Astrocyte of the spinal cord (primary cell): Measurements from ENCODE around the gene EFNA1.
"Not testable (repeated sequence)": the region's sequence is repeated elsewhere in the genome, so short reads cannot be mapped to it uniquely, and the experiment has no call there.

Source experiments
- DNase-seq: peaks from one replicate; pipeline ENCODE4 v3.0.0; 2011; ENCODE audit warnings: low read depth, low spot score
- H3K4me3 ChIP-seq: 2 replicates; pipeline ENCODE4 v1.5.1; 2011; ENCODE audit warnings: low read depth, mild to moderate bottlenecking, low read length, moderate library complexity
- in situ Hi-C: cut with HindIII; loops from 2 replicates; pipeline ENCODE4 v1.10.0; 2017; ENCODE audit warnings: low sequenced_read_pairs
- TF ChIP-seq, protein P1 (sequence below): IDR thresholded peaks from 2 replicates; pipeline ENCODE4 v1.5.1; 2012; ENCODE audit warnings: low read depth, mild to moderate bottlenecking, low read length, inconsistent platforms

The EFNA1 gene

DNA sequence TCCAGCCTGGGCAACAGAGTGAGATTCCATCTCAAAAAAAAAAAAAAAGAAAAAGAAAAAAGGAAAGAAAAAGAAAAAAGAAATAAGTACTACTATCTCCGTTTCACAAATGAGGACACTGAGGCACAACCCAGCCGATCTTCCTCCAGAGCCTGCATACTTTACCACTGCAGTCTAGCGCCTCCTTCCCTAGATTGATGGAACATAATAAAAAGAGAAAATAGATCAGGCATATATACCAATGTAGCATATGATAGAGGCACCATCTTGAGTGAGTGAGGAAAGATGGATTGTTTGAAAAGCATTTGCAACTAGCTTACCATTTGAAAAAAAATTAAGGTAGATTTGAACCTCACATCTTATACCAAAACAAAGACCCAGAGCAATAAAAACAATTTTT is 17.8 kb downstream of the EFNA1 start:
- H3K4me3 ChIP-seq: no peak overlapping the region
- in situ Hi-C loops: no loop called here
- DNase-seq: no peak
- TF ChIP-seq, protein P1, sequence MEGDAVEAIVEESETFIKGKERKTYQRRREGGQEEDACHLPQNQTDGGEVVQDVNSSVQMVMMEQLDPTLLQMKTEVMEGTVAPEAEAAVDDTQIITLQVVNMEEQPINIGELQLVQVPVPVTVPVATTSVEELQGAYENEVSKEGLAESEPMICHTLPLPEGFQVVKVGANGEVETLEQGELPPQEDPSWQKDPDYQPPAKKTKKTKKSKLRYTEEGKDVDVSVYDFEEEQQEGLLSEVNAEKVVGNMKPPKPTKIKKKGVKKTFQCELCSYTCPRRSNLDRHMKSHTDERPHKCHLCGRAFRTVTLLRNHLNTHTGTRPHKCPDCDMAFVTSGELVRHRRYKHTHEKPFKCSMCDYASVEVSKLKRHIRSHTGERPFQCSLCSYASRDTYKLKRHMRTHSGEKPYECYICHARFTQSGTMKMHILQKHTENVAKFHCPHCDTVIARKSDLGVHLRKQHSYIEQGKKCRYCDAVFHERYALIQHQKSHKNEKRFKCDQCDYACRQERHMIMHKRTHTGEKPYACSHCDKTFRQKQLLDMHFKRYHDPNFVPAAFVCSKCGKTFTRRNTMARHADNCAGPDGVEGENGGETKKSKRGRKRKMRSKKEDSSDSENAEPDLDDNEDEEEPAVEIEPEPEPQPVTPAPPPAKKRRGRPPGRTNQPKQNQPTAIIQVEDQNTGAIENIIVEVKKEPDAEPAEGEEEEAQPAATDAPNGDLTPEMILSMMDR: no peak

DNA sequence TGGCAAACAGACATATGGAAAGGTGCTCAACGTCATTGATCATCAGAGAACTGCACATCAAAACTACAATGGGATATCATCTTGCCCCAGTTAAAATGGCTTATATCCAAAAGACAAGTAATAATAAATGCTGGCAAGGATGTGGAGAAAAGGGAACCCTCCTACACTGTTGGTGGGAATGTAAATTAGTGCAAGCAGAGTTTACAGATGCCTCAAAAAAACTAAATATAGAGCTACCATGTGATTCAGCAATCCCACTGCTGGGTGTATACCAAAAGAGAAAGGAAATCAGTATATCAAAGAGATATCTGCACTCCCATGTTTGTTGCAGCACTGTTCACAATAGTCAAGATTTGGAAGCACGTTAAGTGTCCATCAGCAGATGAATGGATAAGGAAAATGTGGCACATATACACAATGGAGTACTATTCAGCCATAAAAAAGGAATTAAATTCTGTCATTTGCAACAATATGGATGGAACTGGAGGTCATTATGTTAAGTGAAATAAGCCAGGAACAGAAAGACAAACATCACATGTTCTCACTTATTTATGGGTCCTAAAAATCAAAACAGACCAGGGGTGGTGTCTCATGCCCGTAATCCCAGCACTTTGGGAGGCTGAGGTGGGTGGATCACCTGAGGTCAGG is 28.4 kb downstream of the EFNA1 start:
- in situ Hi-C loops, DNase-seq, H3K4me3 ChIP-seq: not testable (repeated sequence)

DNA sequence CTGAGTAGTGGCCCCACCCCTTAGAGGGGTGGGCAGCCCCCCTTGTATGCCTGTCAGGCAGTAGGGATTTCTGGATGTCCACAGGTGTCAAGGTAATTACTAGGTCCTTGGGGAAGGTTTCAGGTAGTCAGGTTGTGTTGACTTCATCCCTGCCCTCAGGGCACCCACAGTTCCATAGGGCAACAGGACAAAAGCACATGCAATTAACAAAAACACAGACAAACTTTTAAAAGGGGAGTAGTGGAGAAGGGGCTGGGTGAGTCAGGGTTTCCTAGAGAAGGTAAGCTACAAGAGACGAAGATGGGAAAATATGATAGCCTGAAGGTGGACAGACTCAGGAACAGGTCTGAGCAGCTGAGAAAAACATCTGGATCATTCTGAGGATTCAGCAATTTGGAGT is 31.3 kb downstream of the EFNA1 start:
- TF ChIP-seq, protein P1: no peak
- in situ Hi-C loops: no loop called here

DNA sequence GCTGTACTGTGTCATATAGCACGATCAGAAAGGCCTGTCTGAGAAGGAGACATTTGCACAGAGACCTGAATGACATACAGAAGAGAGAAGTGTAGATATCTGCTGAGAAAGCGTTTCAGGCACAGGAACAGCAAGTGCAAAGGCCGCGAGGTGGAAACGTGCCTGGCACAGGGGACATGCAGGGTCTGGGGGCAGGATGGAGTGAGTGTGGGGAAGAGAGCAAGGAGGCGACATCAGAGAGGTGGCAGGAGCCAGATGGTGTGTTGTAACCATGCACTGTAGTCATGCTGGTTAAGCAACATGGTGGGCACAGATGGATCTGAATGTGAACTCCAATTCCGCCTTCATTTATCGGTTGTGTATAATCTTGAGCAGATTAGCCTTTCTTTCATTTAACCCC is 32.5 kb downstream of the EFNA1 start:
- DNase-seq: no peak
- in situ Hi-C loops: no loop called here
- H3K4me3 ChIP-seq: no peak overlapping the region

More for the DNA sequence above, 31.3 kb downstream of the EFNA1 start:
- no peak overlapping the region for H3K4me3 ChIP-seq
- no peak for DNase-seq

DNA sequence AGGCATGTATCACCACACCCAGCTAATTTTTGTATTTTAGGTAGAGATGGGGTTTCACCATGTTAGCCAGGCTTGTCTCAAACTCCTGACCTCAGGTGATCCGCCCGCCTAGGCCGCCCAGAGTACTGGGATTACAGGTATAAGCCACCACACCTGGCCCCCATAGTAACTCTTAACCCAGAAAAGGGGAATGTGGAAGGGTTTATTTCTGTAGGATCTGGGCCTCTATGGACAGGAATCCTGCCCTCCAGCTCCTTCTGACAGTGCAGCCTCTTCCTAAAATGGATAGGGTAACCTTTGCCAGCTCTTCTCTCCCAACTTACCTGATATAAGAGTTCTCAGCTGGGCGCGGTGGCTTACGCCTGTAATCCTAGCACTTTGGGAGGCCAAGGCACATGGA is 35.0 kb downstream of the EFNA1 start:
- DNase-seq, in situ Hi-C loops, H3K4me3 ChIP-seq: not testable (repeated sequence)

More for the DNA sequence above, 32.5 kb downstream of the EFNA1 start:
- TF ChIP-seq, protein P1: no peak

DNA sequence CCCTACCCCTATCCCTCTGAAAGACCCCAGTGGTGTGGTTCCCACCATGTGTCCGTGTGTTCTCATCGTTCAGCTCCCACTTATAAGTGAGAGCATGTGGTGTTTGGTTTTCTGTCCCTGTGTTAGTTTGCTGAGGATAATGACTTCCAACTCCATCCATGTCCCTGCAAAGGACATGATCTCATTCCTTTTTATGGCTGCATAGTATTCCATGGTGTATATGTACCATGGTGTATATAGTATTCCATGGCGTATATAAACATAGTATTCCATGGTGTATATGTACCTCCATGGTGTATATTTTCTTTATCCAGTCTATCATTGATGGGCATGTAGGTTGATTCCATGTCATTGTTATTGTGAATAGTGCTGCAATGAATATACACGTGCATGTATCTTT is 36.1 kb downstream of the EFNA1 start:
- DNase-seq, in situ Hi-C loops, H3K4me3 ChIP-seq: not testable (repeated sequence)

DNA sequence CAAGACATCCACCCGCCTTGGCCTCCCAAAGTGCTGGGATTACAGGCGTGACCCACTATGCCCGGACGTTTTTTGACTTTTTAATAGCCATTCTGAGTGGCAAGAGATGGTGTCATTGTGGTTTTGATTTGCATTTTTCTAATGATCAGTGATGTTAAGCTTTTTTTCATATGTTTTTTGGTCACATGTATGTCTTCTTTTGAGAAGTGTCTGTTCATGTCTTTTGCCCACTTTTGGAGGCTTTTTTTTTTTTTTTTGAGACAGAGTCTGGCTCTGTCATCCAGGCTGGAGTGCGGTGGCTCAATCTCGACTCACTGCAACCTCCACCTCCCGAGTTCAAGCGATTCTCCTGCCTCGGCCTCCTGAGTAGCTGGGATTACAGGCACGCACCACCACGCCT is 36.9 kb downstream of the EFNA1 start:
- H3K4me3 ChIP-seq, in situ Hi-C loops, DNase-seq: not testable (repeated sequence)

DNA sequence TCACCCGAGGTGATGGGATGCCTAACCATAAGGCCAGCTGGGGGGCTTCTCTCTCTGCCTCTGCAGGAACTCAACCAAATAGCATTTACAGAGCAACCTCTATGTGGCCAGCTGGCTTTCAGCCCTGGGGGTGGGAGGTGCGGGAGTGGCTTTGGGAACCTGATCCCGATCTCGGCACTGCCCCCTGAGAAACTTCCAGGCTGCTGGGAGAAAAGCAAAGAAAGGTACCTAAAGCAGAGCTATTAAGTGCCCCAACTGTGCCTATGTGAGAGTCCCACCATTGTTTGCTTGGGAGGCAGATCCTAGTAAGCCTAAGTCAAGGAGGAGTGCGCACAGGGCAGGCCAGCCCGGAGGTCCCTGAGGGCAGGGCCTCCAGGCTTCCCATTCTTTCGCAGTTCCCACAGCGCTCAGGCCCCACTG is 38.4 kb downstream of the EFNA1 start:
- DNase-seq: no peak
- H3K4me3 ChIP-seq: no peak overlapping the region
- in situ Hi-C loops: no loop called here
- TF ChIP-seq, protein P1: no peak
